HEK293T (cell line): ENCODE measurements around the gene RANBP10.

ENCODE experiments used
- CTCF ChIA-PET: fragments of 350-600 bp; formaldehyde crosslinking; extraction: SDS; loops from one replicate; lab custom pipeline; 2021; ENCODE audit warnings: antibody characterized with exemption, inconsistent platforms; lab: Yijun Ruan, JAX
- POLR2A ChIA-PET: fragments of 350-600 bp; formaldehyde crosslinking; extraction: SDS; loops from one replicate; lab custom pipeline; 2020; ENCODE audit warnings: antibody characterized with exemption, inconsistent platforms; lab: Yijun Ruan, JAX
- DNase-seq: peaks from one replicate; pipeline ENCODE4 v3.0.0; 2012; ENCODE audit warnings: mixed read lengths; ENCODE audit errors: extremely low spot score
- ARNT ChIP-seq: fragments of 450-650 bp; IDR thresholded peaks from 2 replicates; pipeline ENCODE4 v1.6.1; 2017; ENCODE audit warnings: mild to moderate bottlenecking
- BHLHE40 ChIP-seq: fragments of 450-650 bp; IDR thresholded peaks from 2 replicates; pipeline ENCODE4 v1.6.1; 2016; ENCODE audit warnings: mild to moderate bottlenecking, moderate library complexity, borderline replicate concordance
- CTBP1 ChIP-seq: fragments of 450-650 bp; IDR thresholded peaks from 2 replicates; pipeline ENCODE4 v1.6.1; 2016; ENCODE audit warnings: borderline replicate concordance
- ELF4 ChIP-seq: fragments of 450-650 bp; IDR thresholded peaks from 2 replicates; pipeline ENCODE4 v1.6.1; 2017; ENCODE audit warnings: antibody characterized with exemption
- FOXA1 ChIP-seq: fragments of 450-650 bp; IDR thresholded peaks from 2 replicates; pipeline ENCODE4 v1.6.1; 2016; ENCODE audit warnings: mild to moderate bottlenecking
- FOXK2 ChIP-seq: fragments of 450-650 bp; IDR thresholded peaks from 2 replicates; pipeline ENCODE4 v1.6.1; 2016; ENCODE audit warnings: mild to moderate bottlenecking
- FOXM1 ChIP-seq: fragments of 450-650 bp; IDR thresholded peaks from 2 replicates; pipeline ENCODE4 v1.6.1; 2017; ENCODE audit warnings: mild to moderate bottlenecking, borderline replicate concordance
- HDGF ChIP-seq: fragments of 450-650 bp; IDR thresholded peaks from 2 replicates; pipeline ENCODE4 v1.6.1; 2017; ENCODE audit warnings: antibody characterized with exemption, borderline replicate concordance
- L3MBTL2 ChIP-seq: fragments of 450-650 bp; conservative IDR thresholded peaks from 2 replicates; pipeline ENCODE4 v1.6.1; 2016; ENCODE audit warnings: mild to moderate bottlenecking
- LEF1 ChIP-seq: fragments of 450-650 bp; IDR thresholded peaks from 2 replicates; pipeline ENCODE4 v1.6.1; 2017; ENCODE audit warnings: mild to moderate bottlenecking, borderline replicate concordance
- NFRKB ChIP-seq: fragments of 450-650 bp; IDR thresholded peaks from 2 replicates; pipeline ENCODE4 v1.6.1; 2016; ENCODE audit warnings: mild to moderate bottlenecking, moderate library complexity
- PKNOX1 ChIP-seq: fragments of 450-650 bp; IDR thresholded peaks from 2 replicates; pipeline ENCODE4 v1.6.1; 2016
- SP1 ChIP-seq: fragments of 450-650 bp; IDR thresholded peaks from 2 replicates; pipeline ENCODE4 v1.6.1; 2017
- SUZ12 ChIP-seq: fragments of 450-650 bp; IDR thresholded peaks from 2 replicates; pipeline ENCODE4 v1.6.1; 2016; ENCODE audit warnings: mild to moderate bottlenecking
- TARDBP ChIP-seq: fragments of 450-650 bp; IDR thresholded peaks from 2 replicates; pipeline ENCODE4 v1.6.1; 2016
- ZNF384 ChIP-seq: fragments of 450-650 bp; IDR thresholded peaks from 2 replicates; pipeline ENCODE4 v1.6.1; 2016

The RANBP10 gene

GRCh38 chr16:67783353-67783725 is 23.0 kb downstream of the RANBP10 start:
- DNase-seq: peak; percentile 28
- ChIA-PET CTCF (interaction anchor here (1.0 to 1.4 kb wide), 2 partner anchors 33 to 111 kb away, joined by 6 to 8 read pairs; no protein-coding TSS in a partner anchor), POLR2A (interaction anchor here (2.3 kb wide), 1 partner anchor 64 kb away, joined by 12 read pairs; the partner anchor contains the start of gene GFOD2)
- TF ChIP-seq CTBP1 (no peak), SP1 (no peak), BHLHE40 (no peak), LEF1 (no peak), TARDBP (no peak), ARNT (no peak), FOXM1 (no peak), ZNF384 (no peak), FOXK2 (no peak), ELF4 (no peak), FOXA1 (no peak), PKNOX1 (no peak), L3MBTL2 (no peak), SUZ12 (no peak), NFRKB (no peak)

- TF ChIP-seq L3MBTL2 (no peak), PKNOX1 (peak; percentile 61), ELF4 (no peak), FOXM1 (no peak), TARDBP (peak; percentile 84), FOXK2 (no peak), NFRKB (no peak), LEF1 (no peak; the same call in 1 of the 2 replicates), ARNT (no peak), CTBP1 (peak; percentile 73; the same call in 1 of the 2 replicates), FOXA1 (no peak), BHLHE40 (no peak), SUZ12 (no peak), ZNF384 (no peak; the same call in 1 of the 2 replicates)
- peak; percentile 48 for DNase-seq
- ChIA-PET CTCF (interaction anchor here (0.7 to 1.4 kb wide), 3 partner anchors 34 to 262 kb away, joined by 3 to 8 read pairs (median 6); no protein-coding TSS in a partner anchor), POLR2A (interaction anchor here (1.1 to 2.3 kb wide), 2 partner anchors 63 to 106 kb away, joined by 3 to 12 read pairs; partner anchors contain the start of gene GFOD2)
These were observed 23.6 kb downstream of the RANBP10 start for GRCh38 chr16:67782567-67783352.

DNA sequence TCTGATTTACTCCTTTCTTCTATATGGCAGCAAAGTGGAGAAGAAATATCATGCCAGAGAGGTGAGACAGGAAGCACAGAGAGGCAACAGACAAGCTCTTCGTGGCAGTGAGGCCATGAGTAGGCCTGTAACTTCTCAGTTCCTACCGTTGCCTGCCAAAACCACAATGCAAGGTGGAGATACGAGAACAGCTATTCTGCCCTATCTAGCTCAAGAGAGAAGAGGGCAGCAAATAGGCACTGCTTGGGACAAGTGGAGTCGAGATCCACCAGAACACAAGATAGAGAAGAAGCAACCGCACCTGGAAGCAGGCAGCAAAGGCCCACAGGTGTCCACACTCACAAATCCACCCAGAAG is 24.8 kb downstream of the RANBP10 start:
- POLR2A ChIA-PET: interaction anchor here (0.9 to 2.3 kb wide), 2 partner anchors 25 to 62 kb away, joined by 3 to 12 read pairs; partner anchors contain the start of genes GFOD2, RANBP10 and TSNAXIP1
- DNase-seq: no peak

DNA sequence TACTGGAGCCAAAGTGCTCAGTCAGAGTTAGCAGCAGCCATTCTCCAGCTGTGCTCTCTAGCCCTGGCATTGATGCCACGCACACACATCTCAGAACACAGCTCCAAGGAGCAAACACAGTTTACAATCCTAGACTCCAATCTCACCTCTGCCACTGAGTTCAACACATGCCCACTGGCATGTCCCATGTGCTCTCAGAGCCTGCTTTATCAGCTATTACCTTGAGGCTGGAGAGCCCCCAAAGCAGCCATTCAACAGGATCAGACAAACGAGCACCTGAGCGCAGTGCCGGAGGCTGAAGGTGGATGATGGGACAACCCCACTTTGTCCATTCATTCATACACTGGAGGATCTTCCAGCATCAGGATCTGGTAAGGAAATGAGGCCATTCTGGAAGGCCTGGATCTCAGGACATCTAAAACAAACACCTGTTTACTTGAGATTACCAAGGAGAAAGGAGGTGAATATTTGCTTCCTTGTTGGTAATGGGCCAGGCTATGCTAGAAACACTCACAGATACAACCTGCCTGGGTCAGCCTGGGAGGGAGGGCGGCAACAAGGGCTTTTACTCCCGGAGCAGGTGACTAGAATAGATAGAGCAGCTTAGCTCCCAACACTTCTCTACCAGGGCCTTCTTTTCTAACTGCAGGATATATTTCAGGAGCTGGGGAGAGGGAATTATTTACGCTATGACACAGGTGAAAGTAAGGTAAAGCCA is 25.4 kb downstream of the RANBP10 start:
- no peak for DNase-seq
- TF ChIP-seq LEF1: no peak
- TF ChIP-seq FOXK2: no peak
- no peak for TF ChIP-seq CTBP1
- no peak for TF ChIP-seq TARDBP
- TF ChIP-seq HDGF: no peak
- no peak for TF ChIP-seq ARNT
- no peak for TF ChIP-seq NFRKB
- POLR2A ChIA-PET: interaction anchor here (0.9 kb wide), 1 partner anchor 25 kb away, joined by 3 read pairs; the partner anchor contains the start of genes RANBP10 and TSNAXIP1
- CTCF ChIA-PET: interaction anchor here (0.9 to 1.2 kb wide), 3 partner anchors 34 to 36 kb away, joined by 3 to 5 read pairs (median 4); no protein-coding TSS in a partner anchor

More for the DNA sequence above, 24.8 kb downstream of the RANBP10 start:
- CTCF ChIA-PET: interaction anchor here (0.9 kb wide), 2 partner anchors 34 to 35 kb away, joined by 3 to 4 read pairs; no protein-coding TSS in a partner anchor
- TF ChIP-seq L3MBTL2 (no peak), ZNF384 (no peak), ARNT (no peak), FOXA1 (no peak), FOXK2 (no peak), SUZ12 (no peak), PKNOX1 (no peak), FOXM1 (no peak), TARDBP (no peak), NFRKB (no peak), SP1 (no peak), BHLHE40 (no peak), HDGF (no peak), LEF1 (no peak), ELF4 (no peak), CTBP1 (no peak)
